ENCODE measurements around the gene RARB.

- no peak for TF ChIP-seq YY1 (IDR thresholded peaks at IDR 0.05; ENCODE audit: insufficient read depth, insufficient read length)
- no peak for TF ChIP-seq SUZ12 (IDR thresholded peaks at IDR 0.05; ENCODE audit: extremely low read depth, insufficient read depth, insufficient read length)
- no peak for TF ChIP-seq ZNF274 (IDR thresholded peaks at IDR 0.05; ENCODE audit: low read depth, low read length)
These were observed 136.0 kb downstream of the RARB start for GRCh38 chr3:25564075-25564474.

All from NT2/D1 (cell line).